ENCODE results near the gene ARIH1.

ARIH1 gene

GRCh38 chr15:72487070-72487797, 13.1 kb downstream of the ARIH1 start:
- no peak for DNase-seq

- no peak for DNase-seq
Measured at GRCh38 chr15:72488558-72488957, 14.4 kb downstream of the ARIH1 start.

- DNase-seq, result no peak
Measured at GRCh38 chr15:72489943-72490554, 15.9 kb downstream of the ARIH1 start.

- no peak for DNase-seq
Measured at GRCh38 chr15:72491768-72492167, 17.6 kb downstream of the ARIH1 start.

- no peak for DNase-seq
Measured at GRCh38 chr15:72492733-72493132, 18.6 kb downstream of the ARIH1 start.

GRCh38 chr15:72493220-72493619, 19.1 kb downstream of the ARIH1 start:
- DNase-seq, result no peak

GRCh38 chr15:72495007-72495406, 20.9 kb downstream of the ARIH1 start:
- no peak for DNase-seq

- no peak for DNase-seq
Measured at GRCh38 chr15:72496783-72497182, 22.7 kb downstream of the ARIH1 start.

GRCh38 chr15:72497402-72497801, 23.3 kb downstream of the ARIH1 start:
- no peak for DNase-seq

- DNase-seq, result no peak
Measured at GRCh38 chr15:72502220-72502809, 28.2 kb downstream of the ARIH1 start.

GRCh38 chr15:72503147-72503546, 29.0 kb downstream of the ARIH1 start:
- DNase-seq, result no peak

GRCh38 chr15:72507402-72508092, 33.4 kb downstream of the ARIH1 start:
- no peak for DNase-seq

- no peak for DNase-seq
Measured at GRCh38 chr15:72509484-72509883, 35.4 kb downstream of the ARIH1 start.

- no peak for DNase-seq
Measured at GRCh38 chr15:72511536-72511935, 37.4 kb downstream of the ARIH1 start.

GRCh38 chr15:72515591-72516389, 41.7 kb downstream of the ARIH1 start:
- no peak for DNase-seq

GRCh38 chr15:72516777-72517176, 42.6 kb downstream of the ARIH1 start:
- DNase-seq, result no peak

- DNase-seq, result no peak
Measured at GRCh38 chr15:72521682-72522081, 47.6 kb downstream of the ARIH1 start.

- DNase-seq, result no peak
Measured at GRCh38 chr15:72532991-72533601, 59.0 kb downstream of the ARIH1 start.

- DNase-seq, result no peak
Measured at GRCh38 chr15:72534523-72534922, 60.4 kb downstream of the ARIH1 start.

GRCh38 chr15:72535911-72536310, 61.8 kb downstream of the ARIH1 start:
- no peak for DNase-seq

GRCh38 chr15:72536506-72536905, 62.4 kb downstream of the ARIH1 start:
- no peak for DNase-seq

GRCh38 chr15:72538931-72539330, 64.8 kb downstream of the ARIH1 start:
- no peak for DNase-seq

All from SIG-M5 (cell line).